Lung microvascular endothelial cell (primary cell): ENCODE data around the gene TLCD1. TPM values are rescaled to one million over a fixed set of nuclear protein-coding genes. Genes with fewer than 3 reads are reported as not detected.

ENCODE experiments used
- DNase-seq, 2 donors: peaks; one replicate each; pipeline versions ENCODE4 v3.0.0 to v3.0.0-alpha.2; 2010; ENCODE audit warnings: low read depth in 2 of 2
- total RNA-seq: library from RNA; depleted of rRNA; stranded (reverse); fragments of >200 nt; gene quantifications from 2 replicates; pipeline ENCODE4 v1.2.1, GENCODE V29; 2014

Gene TLCD1, protein sequence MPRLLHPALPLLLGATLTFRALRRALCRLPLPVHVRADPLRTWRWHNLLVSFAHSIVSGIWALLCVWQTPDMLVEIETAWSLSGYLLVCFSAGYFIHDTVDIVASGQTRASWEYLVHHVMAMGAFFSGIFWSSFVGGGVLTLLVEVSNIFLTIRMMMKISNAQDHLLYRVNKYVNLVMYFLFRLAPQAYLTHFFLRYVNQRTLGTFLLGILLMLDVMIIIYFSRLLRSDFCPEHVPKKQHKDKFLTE
- 0.87 and 1.2 TPM in 2 replicates for total RNA-seq

GRCh38 chr17:28726226-28726626, at the start of gene TLCD1:
TSS of gene TLCD1 (minus strand) at chr17:28726233. CDS start at chr17:28726097, 136 bp downstream.
- DNase-seq = peak in 1 of 2 donors; percentile 51

- DNase-seq = no peak
Measured at GRCh38 chr17:28774206-28774605, 48.2 kb upstream of the TLCD1 start.

DNA sequence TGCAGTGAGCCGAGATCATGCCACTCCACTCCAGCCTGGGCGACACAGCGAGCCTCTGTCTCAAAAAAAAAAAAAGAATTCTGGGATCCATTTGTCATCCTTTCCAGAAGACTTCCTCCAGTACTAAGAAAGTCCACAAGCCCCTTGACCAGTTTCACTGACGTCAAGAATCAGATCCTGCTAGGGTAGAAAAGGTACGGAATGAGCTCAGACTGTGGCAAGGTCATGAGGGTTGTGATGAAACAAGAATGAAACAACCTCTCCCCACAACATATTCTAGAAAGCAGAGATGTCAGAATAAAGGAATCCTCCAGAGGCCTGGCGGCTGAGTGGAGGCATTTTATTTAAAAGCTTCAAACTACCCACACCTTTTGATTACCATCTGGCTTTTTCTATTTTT, 47.7 kb upstream of the TLCD1 start:
- DNase-seq = no peak

GRCh38 chr17:28765038-28765437, 39.0 kb upstream of the TLCD1 start:
- DNase-seq = no peak

GRCh38 chr17:28763804-28764266, 37.8 kb upstream of the TLCD1 start:
- DNase-seq = peak; percentile 74 to 80

DNA sequence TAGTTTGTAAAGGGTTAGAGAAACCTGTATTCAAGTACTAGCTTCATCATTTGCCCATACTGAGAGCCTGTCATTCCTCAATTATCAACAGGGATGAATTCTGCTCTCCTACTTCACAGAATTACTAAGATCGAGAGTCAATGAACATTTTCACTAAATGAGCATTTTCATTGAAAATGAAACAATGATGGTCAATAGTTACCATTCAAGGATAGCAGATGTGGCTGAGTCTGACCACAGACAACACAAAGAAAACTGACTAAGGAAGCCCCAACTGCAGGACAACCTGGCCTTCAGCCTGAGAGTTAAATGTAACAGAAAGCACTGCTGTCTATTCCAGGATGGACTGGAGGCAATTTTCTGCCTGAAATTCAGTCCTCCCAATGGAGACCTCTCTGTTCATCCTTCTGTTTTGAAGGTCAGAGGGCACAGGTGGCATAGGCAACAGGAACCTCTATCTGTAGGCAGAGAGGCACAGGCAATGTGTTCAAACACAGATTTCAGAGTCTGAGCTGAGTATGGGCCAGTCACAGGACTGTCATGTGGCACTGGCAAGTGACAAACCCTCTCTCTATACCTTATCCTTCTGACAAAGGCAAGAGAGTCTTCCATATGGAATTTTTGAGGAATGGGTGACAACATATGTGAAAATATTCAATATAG, 37.2 kb upstream of the TLCD1 start:
- DNase-seq = no peak

- DNase-seq = peak; percentile 49 to 65
Measured at GRCh38 chr17:28760601-28761562, 34.8 kb upstream of the TLCD1 start.

GRCh38 chr17:28759256-28759865, 33.3 kb upstream of the TLCD1 start:
- DNase-seq = no peak

GRCh38 chr17:28758411-28759121, 32.5 kb upstream of the TLCD1 start:
- no peak for DNase-seq

- no peak for DNase-seq
Measured at GRCh38 chr17:28756049-28756804, 30.2 kb upstream of the TLCD1 start.

GRCh38 chr17:28755486-28755885, 29.5 kb upstream of the TLCD1 start:
- DNase-seq = no peak

DNA sequence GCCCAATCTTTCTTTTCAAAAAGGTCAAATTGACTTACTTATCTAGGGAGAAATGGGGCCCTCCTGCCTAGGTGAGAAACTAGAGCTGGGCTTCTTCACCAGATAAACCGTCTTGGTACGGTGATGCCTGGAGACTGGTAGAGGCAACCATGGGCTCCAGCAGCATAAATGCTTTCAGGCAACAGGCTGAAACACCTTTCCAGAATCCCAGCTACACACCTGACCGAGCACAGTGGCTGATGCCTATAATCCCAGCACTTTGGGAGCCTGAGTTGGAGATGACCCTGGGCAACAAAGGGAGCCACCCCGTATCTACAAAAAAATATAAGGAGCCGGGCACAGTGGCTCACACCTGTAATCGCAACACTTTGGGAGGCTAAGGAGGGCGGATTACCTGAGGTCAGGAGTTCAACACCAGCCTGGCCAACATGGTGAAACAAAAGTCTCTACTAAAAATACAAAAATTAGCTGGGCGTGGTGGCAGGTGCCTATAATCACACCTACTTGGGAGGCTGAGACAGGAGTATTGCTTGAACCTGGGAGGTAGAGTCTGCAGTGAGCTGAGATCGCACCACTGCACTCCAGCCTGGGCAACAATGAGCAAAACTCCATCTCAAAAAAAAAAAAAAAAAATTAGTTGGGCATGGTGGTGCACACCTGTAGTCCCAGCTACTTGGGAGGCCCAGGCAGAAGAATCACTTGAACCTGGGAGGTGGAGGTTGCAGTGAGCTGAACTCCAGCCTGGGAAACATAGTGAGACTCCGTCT, 25.8 kb upstream of the TLCD1 start:
- no peak for DNase-seq

GRCh38 chr17:28750178-28751047, 24.4 kb upstream of the TLCD1 start:
- peak; percentile 93 to 95 for DNase-seq

DNA sequence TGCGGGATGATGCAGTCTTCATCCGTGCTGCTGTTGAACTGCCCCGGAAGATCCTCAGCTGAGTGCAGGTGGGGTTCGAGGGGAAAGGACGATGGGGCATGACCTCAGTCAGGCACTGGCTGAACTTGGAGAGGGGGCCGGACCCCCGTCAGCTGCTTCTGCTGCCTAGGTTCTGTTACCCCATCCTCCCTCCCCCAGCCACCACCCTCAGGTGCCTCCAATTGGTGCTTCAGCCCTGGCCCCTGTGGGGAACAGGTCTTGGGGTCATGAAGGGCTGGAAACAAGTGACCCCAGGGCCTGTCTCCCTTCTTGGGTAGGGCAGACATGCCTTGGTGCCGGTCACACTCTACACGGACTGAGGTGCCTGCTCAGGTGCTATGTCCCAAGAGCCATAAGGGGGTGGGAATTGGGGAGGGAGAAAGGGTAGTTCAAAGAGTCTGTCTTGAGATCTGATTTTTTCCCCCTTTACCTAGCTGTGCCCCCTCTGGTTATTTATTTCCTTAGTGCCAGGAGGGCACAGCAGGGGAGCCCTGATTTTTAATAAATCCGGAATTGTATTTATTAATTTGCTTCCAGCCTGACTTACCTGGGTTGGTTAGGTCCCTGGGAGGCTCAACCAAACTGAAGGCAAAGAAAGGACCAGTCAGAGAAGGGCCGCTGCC, 23.6 kb upstream of the TLCD1 start:
- peak in 1 of 2 donors; percentile 30 for DNase-seq

- DNase-seq = no peak
Measured at GRCh38 chr17:28748852-28749515, 23.0 kb upstream of the TLCD1 start.

DNA sequence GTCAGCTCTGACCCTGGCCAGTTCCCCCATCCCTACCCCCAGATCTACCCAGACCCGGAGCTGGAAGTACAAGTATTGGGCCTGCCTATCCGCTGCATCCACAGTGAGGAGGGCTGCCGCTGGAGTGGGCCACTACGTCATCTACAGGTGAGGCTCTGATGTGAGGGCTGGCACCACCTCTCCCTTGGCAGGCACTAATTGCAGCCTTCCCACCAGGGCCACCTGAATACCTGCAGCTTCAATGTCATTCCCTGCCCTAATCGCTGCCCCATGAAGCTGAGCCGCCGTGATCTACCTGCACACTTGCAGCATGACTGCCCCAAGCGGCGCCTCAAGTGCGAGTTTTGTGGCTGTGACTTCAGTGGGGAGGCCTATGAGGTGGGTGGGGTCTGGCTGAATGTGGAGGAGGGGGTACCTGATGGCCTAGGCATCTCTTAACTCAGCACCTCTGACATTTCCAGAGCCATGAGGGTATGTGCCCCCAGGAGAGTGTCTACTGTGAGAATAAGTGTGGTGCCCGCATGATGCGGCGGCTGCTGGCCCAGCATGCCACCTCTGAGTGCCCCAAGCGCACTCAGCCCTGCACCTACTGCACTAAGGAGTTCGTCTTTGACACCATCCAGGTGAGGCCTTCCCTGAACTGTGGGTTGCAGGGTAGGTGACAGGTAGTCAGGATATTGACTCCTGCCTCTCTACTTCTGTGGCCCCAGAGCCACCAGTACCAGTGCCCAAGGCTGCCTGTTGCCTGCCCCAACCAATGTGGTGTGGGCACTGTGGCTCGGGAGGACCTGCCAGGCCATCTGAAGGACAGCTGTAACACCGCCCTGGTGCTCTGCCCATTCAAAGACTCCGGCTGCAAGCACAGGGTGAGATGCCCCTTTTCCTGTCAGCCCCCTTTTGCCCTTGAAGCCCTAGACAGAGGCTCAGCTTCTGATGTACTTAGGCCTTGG, 22.0 kb upstream of the TLCD1 start:
- no peak for DNase-seq
